KBM-7 (cell line): ENCODE measurements around the gene NTRK3.
A peak's percentile ranks its signal among the peaks of the same experiment; 100 is the strongest.

Experiments used
- DNase-seq: peaks from one replicate; pipeline ENCODE4 v3.0.0-alpha.2; 2015
- in situ Hi-C: fragments of 300-500 bp; cut with MboI; formaldehyde crosslinking; loops from 2 replicates; pipeline ENCODE4 v1.14.3; 2020; ENCODE audit warnings: low sequenced_read_pairs, low pct_unique_long_range_greater_than_20kb, mixed read lengths

Gene NTRK3

GRCh38 chr15:87887177-87887576 is 369.4 kb downstream of the NTRK3 start:
- no peak for DNase-seq
- in situ Hi-C loops, result no loop called here

GRCh38 chr15:87881026-87881425 is 375.5 kb downstream of the NTRK3 start:
- DNase-seq, result no peak
- in situ Hi-C loops, result no loop called here

GRCh38 chr15:87877822-87878542 is 378.6 kb downstream of the NTRK3 start:
- DNase-seq, result no peak
- in situ Hi-C loops, result no loop called here

- in situ Hi-C loops, result no loop called here
- no peak for DNase-seq
Observed at GRCh38 chr15:87877114-87877810, 379.3 kb downstream of the NTRK3 start.

- in situ Hi-C loops, result no loop called here
- DNase-seq, result no peak
Observed at GRCh38 chr15:87874896-87875711, 381.4 kb downstream of the NTRK3 start.

GRCh38 chr15:87873516-87873915 is 383.0 kb downstream of the NTRK3 start:
- no peak for DNase-seq
- in situ Hi-C loops, result no loop called here

GRCh38 chr15:87871731-87872320 is 384.7 kb downstream of the NTRK3 start:
- in situ Hi-C loops, result no loop called here
- DNase-seq, result no peak

- in situ Hi-C loops, result no loop called here
- no peak for DNase-seq
Observed at GRCh38 chr15:87871258-87871681, 385.3 kb downstream of the NTRK3 start.

GRCh38 chr15:87866961-87867360 is 389.6 kb downstream of the NTRK3 start:
- in situ Hi-C loops, result no loop called here
- DNase-seq, result no peak

- DNase-seq, result peak; percentile 4
Observed at GRCh38 chr15:87863152-87863551, 393.4 kb downstream of the NTRK3 start.

GRCh38 chr15:87860743-87861142 is 395.8 kb downstream of the NTRK3 start:
- in situ Hi-C loops, result no loop called here
- DNase-seq, result no peak

More at GRCh38 chr15:87863152-87863551, 393.4 kb downstream of the NTRK3 start:
- in situ Hi-C loops, result no loop called here

- in situ Hi-C loops, result no loop called here
- no peak for DNase-seq
Observed at GRCh38 chr15:87858651-87859050, 397.9 kb downstream of the NTRK3 start.

- in situ Hi-C loops, result no loop called here
- DNase-seq, result no peak
Observed at GRCh38 chr15:87851497-87851896, 405.0 kb downstream of the NTRK3 start.

GRCh38 chr15:87850916-87851315 is 405.6 kb downstream of the NTRK3 start:
- in situ Hi-C loops, result no loop called here

GRCh38 chr15:87849181-87849580 is 407.4 kb downstream of the NTRK3 start:
- in situ Hi-C loops, result no loop called here
- DNase-seq, result no peak

More at GRCh38 chr15:87850916-87851315, 405.6 kb downstream of the NTRK3 start:
- DNase-seq, result no peak

GRCh38 chr15:87848012-87848411 is 408.5 kb downstream of the NTRK3 start:
- in situ Hi-C loops, result no loop called here
- DNase-seq, result no peak

- in situ Hi-C loops, result no loop called here
- DNase-seq, result no peak
Observed at GRCh38 chr15:87846746-87847145, 409.8 kb downstream of the NTRK3 start.

GRCh38 chr15:87843312-87843711 is 413.2 kb downstream of the NTRK3 start:
- in situ Hi-C loops, result no loop called here

GRCh38 chr15:87841426-87841998 is 415.0 kb downstream of the NTRK3 start:
- DNase-seq, result no peak
- in situ Hi-C loops, result no loop called here

More at GRCh38 chr15:87843312-87843711, 413.2 kb downstream of the NTRK3 start:
- DNase-seq, result no peak
